Osteoblast (primary cell): ENCODE measurements around the gene HSPB6. TPM values are rescaled to one million over a fixed set of nuclear protein-coding genes. Genes with fewer than 3 reads are reported as not detected.
A peak's percentile ranks its signal among the peaks of the same experiment; 100 is the strongest.

Experiments used
- DNase-seq: peaks from one replicate; pipeline ENCODE4 v3.0.0; 2011; ENCODE audit warnings: low spot score, mixed read lengths; ENCODE audit not compliant: insufficient read length; ENCODE audit errors: missing footprints
- H2AFZ ChIP-seq: 2 replicates; pipeline ENCODE4 v1.6.0; 2011; ENCODE audit warnings: mild to moderate bottlenecking, low read length
- H3K27ac ChIP-seq: 2 replicates; pipeline ENCODE4 v1.5.1; 2011; ENCODE audit warnings: mild to moderate bottlenecking, low read depth, low read length, moderate library complexity
- H3K27me3 ChIP-seq: 2 replicates; pipeline ENCODE4 v1.6.0; 2012; ENCODE audit warnings: mild to moderate bottlenecking, control low read depth, inconsistent platforms, low read length, moderate library complexity; ENCODE audit not compliant: insufficient read depth
- H3K36me3 ChIP-seq: 2 replicates; pipeline ENCODE4 v1.5.1; 2011; ENCODE audit warnings: mild to moderate bottlenecking, low read length, control low read depth, moderate library complexity; ENCODE audit not compliant: insufficient read depth
- H3K4me1 ChIP-seq: 2 replicates; pipeline ENCODE4 v1.5.1; 2011; ENCODE audit warnings: mild to moderate bottlenecking, low read length, control low read depth, moderate library complexity; ENCODE audit not compliant: insufficient read depth
- H3K4me2 ChIP-seq: 2 replicates; pipeline ENCODE4 v1.6.0; 2011; ENCODE audit warnings: mild to moderate bottlenecking, low read length; ENCODE audit not compliant: insufficient read depth
- H3K4me3 ChIP-seq: fragments of 200-600 bp; sonication (generic); 3 replicates; pipeline ENCODE4 v1.5.1; 2012; ENCODE audit warnings: mild to moderate bottlenecking, low read length, inconsistent platforms; ENCODE audit not compliant: insufficient read depth
- H3K79me2 ChIP-seq: 2 replicates; pipeline ENCODE4 v1.6.0; 2012; ENCODE audit warnings: mild to moderate bottlenecking, low read length, control low read depth, inconsistent platforms; ENCODE audit not compliant: insufficient read depth
- H3K9me3 ChIP-seq: 2 replicates; pipeline ENCODE4 v1.5.1; 2011; ENCODE audit warnings: low read depth, low read length, control low read depth
- H4K20me1 ChIP-seq: 2 replicates; pipeline ENCODE4 v1.6.0; 2012; ENCODE audit warnings: mild to moderate bottlenecking, low read length, control low read depth; ENCODE audit not compliant: insufficient read depth
- CTCF ChIP-seq: IDR thresholded peaks from 2 replicates; pipeline ENCODE4 v1.5.1; 2011; ENCODE audit warnings: mild to moderate bottlenecking, low read depth, low read length, moderate library complexity; ENCODE audit errors: extremely low read depth
- total RNA-seq: library from RNA; depleted of rRNA; stranded (reverse); fragments of >200 nt; gene quantifications from 2 replicates; pipeline ENCODE4 v1.2.3, GENCODE V29; 2012

HSPB6 gene
- total RNA-seq, 1 donor, result 14.5 TPM

GRCh38 chr19:35731353-35731752, 25.5 kb downstream of the HSPB6 start:
- H3K4me2 ChIP-seq, result no peak overlapping the region
- H3K4me1 ChIP-seq, result no peaks in the 10 kb centered on the region
- peaks cover 10% of the 10 kb centered on the region for H4K20me1 ChIP-seq
- H3K79me2 ChIP-seq, result no peaks in the 10 kb centered on the region
- no peaks in the 10 kb centered on the region for H3K27me3 ChIP-seq
- no peak for DNase-seq
- no peak overlapping the region for H2AFZ ChIP-seq
- peaks cover 65% of the 10 kb centered on the region for H3K36me3 ChIP-seq
- no peaks in the 10 kb centered on the region for H3K9me3 ChIP-seq
- no peak overlapping the region for H3K27ac ChIP-seq
- H3K4me3 ChIP-seq, result no peak overlapping the region
- no peak for TF ChIP-seq CTCF

- no peak overlapping the region for H3K4me2 ChIP-seq
- H3K79me2 ChIP-seq, result no peaks in the 10 kb centered on the region
- no peaks in the 10 kb centered on the region for H3K9me3 ChIP-seq
- peaks cover 75% of the 10 kb centered on the region for H3K36me3 ChIP-seq
- H3K4me3 ChIP-seq, result no peak overlapping the region
- no peak for TF ChIP-seq CTCF
- no peaks in the 10 kb centered on the region for H3K4me1 ChIP-seq
- peak; percentile 71 for DNase-seq
- H3K27me3 ChIP-seq, result no peaks in the 10 kb centered on the region
- H4K20me1 ChIP-seq, result peaks cover 10% of the 10 kb centered on the region
- no peak overlapping the region for H2AFZ ChIP-seq
- no peak overlapping the region for H3K27ac ChIP-seq
Observed at GRCh38 chr19:35730326-35730725, 26.5 kb downstream of the HSPB6 start.

- no peak for TF ChIP-seq CTCF
- no peaks in the 10 kb centered on the region for H3K9me3 ChIP-seq
- peaks cover 10% of the 10 kb centered on the region for H4K20me1 ChIP-seq
- no peak overlapping the region for H3K4me2 ChIP-seq
- H3K4me3 ChIP-seq, result no peak overlapping the region
- no peaks in the 10 kb centered on the region for H3K27me3 ChIP-seq
- no peak overlapping the region for H2AFZ ChIP-seq
- DNase-seq, result peak; percentile 82
- H3K4me1 ChIP-seq, result no peaks in the 10 kb centered on the region
- no peak overlapping the region for H3K27ac ChIP-seq
- H3K79me2 ChIP-seq, result no peaks in the 10 kb centered on the region
- H3K36me3 ChIP-seq, result peaks cover 80% of the 10 kb centered on the region
Observed at GRCh38 chr19:35729763-35730162, 27.1 kb downstream of the HSPB6 start.

GRCh38 chr19:35729021-35729420, 27.8 kb downstream of the HSPB6 start:
- Histone ChIP-seq H3K27ac (no peak overlapping the region), H3K36me3 (peaks cover 80% of the 10 kb centered on the region), H3K27me3 (no peaks in the 10 kb centered on the region), H3K79me2 (no peaks in the 10 kb centered on the region), H3K4me1 (no peaks in the 10 kb centered on the region), H2AFZ (no peak overlapping the region), H4K20me1 (peaks cover 4% of the 10 kb centered on the region), H3K4me2 (no peak overlapping the region), H3K4me3 (no peak overlapping the region), H3K9me3 (no peaks in the 10 kb centered on the region)
- TF ChIP-seq CTCF, result no peak
- DNase-seq, result peak; percentile 55
